Mucosa of gallbladder (tissue), 1 donor: ENCODE measurements around the gene ARHGAP21. TPM values are rescaled to one million over a fixed set of nuclear protein-coding genes. Genes with fewer than 3 reads are reported as not detected.
"Not testable (repeated sequence)": the region's sequence is repeated elsewhere in the genome, so short reads cannot be mapped to it uniquely, and the experiment has no call there.

Experiments
- DNase-seq: peaks from one replicate; pipeline ENCODE4 v3.0.0-alpha.2; 2020; ENCODE audit warnings: low spot score
- total RNA-seq: library from RNA; stranded (reverse); gene quantifications from one replicate; pipeline ENCODE4 v1.2.1, GENCODE V29; 2021
- donor health status: DM: no; HTN: no; CAD: no.

ARHGAP21 gene
- total RNA-seq, 1 donor from 2014 or later: 94.3 TPM

DNA sequence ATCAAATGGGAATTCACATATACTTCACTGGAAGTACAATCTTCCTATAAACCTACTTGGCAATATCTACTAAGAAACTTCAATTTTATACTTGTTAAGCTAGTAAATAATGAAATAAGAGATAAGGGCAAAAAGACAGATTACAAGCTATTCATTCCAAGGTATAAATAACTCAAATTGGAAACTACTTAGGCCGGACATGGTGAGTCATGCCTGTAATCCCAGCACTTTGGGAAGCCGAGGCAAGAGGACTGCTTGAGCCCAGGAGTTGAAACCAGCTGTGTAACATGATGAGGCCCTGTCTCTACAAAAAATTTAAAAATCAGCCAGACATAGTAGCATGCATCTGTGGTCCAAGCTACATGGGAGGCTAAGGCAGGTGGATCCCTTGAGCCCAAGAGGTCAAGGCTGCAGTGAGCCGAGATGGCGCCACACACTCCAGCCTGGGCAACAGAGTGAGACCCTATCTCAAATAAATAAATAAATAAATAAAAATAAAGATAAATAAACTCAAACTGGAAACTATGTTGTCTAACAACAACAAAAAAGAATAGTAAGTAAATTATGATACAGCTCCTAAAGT, 37.6 kb downstream of the ARHGAP21 start:
- DNase-seq: no peak

DNA sequence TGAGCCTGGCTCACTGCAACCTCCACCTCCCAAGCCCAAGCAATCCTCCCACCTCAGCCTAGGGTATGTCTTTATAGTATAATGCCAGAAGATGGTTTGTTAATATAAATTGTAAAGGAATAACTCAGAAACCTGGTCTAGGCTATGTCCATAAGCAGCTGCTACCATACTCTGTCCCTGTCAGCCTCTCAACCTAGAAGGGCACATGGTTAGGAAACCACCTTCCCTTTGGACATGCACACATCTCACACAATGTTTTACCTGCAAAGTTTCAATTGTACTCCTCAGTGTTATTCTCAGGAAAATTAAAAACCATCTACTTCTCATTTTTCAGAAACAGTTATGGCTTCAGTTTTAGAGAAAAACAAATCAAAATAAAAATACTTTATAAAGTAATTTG, 40.1 kb downstream of the ARHGAP21 start:
- no peak for DNase-seq

DNA sequence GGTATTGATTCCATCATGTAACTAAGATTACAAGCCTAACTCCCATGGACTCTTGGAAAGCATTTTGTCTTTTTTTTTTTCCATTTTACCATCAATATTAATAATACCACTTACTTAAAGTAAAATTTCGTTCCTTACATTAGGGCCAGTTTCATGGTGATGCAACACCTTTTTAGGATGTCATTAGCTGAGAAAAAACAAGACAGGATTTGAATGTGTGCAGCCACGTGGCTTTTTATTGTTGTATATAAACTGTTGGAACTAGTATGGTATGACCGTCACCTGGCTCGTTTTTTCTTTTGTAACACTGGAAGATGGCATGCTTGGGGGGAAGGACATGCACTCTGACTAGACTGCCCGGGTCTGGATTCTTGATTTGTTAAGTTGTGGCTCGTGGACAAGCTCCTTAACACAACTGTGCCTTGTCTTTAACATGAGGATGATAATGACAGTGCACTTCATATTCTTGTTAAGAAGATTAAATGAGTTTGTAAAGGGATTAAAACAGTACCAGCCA, 42.1 kb downstream of the ARHGAP21 start:
- no peak for DNase-seq

DNA sequence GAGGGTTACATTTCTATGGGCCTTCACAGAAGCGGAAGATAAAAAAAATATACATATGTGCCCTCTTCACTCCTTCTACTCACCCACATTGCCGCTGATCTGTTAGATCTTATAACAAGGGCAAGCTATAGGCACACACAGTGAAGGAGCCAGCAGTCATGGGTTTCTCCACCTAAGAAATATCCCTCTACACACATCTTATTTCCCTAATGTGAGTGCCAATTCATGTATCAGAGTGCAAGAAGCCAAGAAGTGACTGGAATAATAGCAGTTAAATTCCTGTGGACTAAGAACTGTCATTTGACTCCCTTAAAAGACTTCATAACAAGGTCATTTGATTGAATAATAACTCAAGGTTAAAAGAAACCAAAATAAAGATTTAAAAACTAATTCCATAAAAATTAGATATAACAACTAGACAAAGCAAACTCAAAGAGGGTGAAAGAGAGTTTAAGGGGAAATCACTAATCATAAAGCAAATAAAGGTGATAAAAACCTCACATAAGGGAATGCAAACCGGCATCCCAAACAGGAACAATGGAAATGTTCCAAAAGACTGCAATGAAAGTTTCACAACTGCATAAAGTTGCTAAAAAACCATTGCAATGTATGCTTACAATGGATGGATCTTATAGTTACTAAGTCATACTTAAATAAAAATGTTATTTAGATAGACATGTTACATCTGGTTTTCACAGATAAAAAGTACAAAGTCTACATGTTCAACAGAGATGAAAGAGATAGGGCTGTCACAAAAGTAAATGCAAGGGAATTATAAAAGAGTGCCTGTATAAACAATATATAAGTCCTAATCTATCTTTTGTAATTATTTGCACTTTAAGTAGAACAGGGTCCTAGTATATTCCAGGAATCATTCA, 42.8 kb downstream of the ARHGAP21 start:
- no peak for DNase-seq

DNA sequence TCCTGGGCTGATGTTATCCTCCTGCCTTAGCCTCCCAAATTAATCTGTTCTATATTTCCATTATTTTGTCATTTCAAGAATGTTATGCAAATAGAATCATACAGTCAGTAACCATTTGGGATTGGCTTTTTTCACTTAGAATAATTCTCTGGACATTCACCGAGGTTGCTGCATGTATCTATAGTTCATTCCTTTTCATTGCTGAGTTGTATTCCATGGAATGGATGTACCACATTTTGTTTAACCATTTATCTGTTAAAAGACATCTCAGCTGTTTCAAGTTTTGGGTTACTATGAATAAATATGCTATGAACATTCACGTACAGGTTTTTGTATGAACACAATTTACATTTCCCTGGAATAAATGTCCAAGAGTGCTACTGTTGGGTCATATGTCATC, 44.9 kb downstream of the ARHGAP21 start:
- DNase-seq: no peak

DNA sequence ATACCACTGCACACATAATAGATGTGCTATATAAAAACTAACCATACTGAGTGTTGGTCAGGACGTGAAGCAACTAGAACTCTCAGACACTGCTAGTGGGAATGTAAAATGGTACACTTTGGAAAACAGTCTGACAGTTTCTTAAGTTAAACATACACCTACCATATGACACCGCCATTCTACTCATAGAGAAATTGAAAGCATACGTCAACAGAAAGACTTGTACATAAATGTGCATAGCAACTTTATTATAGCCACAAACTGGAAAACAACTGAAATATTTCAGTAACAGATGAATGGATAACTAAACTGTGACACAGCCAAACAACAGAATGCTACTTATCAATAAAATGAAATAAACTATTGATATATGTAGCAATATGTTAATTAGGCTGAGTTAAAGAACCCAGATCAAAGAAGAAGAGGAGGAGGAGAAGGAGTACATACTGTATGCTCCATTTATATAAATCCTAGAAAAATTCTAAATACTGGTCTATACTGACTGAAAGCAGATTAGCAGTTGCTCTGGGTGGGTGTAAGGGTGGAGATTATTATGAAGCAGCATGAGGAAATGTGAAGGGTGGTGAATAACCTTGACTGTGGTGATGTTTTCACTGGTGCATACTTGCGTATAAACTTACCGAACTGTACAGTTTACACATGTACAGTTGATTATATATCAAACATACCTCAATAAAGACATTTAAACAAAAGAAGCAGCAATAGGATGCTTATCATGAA, 48.6 kb downstream of the ARHGAP21 start:
- DNase-seq: no peak

DNA sequence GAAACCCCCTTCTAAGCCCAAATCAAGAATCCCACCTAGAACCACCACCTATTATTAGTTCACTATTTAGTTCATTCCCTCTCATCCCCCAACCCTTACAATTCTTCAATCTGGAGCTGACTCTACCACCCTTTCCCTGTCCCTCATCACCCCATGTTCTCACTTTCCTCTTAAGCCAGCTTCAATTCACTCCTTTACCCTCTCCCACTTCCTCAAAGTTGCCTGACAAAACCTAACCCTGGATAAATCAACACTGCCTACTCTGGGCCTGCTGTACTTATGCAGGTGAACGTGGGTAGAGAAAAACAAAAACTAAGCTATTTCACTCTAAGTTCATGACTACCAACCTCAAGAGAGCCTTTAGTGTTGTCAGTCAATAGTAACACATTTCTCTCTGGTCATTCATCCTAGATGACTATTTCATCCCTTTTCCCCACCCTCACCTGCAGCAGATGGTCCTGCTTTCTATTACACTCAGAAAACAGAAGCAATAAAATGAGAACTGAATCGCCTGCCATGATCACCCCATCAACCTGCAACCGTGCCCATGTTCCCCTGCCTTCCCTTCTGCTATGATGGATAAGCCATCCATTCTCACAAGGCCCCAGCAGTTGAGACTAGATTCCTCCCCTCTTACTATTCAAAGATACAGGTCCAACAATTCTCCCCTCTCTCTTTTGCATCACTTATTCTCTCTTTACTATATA, 52.6 kb downstream of the ARHGAP21 start:
- no peak for DNase-seq

DNA sequence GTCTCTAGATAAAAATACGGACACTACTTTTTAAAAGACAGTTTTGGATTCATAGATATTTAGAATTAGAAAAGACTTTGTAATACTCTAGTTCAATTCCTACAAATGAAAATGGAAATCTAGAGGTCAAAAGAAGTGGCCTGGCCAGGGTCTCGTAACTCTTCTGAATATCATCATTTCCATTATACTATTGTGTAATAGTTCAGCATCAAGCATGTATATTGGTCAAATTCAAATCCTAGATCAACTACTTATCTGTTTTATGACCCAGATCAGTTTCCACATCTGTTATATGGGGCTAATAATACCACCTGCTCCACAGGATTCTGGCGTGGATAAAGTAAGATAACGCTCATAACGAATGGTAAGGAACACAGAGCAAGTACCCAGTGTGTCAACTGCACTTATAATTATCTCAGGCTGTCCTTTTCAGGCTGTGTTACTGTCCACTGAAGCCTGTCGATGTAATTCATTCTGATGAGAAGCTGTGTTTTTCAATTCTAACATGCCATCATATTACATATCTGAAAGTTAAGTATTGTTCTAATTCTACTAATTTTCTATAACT, 54.3 kb downstream of the ARHGAP21 start:
- no peak for DNase-seq

DNA sequence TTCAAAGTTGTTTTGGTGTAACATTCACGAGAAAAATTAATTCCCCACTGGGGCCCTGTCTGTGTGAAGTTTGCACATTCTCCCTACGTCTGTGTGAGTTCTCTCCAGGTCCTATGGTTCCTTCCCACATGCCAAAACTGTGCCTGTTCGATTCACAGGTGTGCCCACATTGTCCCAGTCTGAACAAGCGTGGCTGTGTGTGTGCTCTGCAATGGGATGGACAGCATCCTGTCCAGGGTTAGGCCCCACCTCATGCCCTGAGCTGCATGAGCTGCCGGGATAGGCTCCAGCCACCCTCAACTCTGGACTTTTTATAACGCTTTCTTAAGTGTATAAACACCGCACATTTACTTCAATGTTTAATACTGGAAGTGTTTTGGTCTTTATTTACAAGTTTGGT, 55.4 kb downstream of the ARHGAP21 start:
- DNase-seq: no peak

DNA sequence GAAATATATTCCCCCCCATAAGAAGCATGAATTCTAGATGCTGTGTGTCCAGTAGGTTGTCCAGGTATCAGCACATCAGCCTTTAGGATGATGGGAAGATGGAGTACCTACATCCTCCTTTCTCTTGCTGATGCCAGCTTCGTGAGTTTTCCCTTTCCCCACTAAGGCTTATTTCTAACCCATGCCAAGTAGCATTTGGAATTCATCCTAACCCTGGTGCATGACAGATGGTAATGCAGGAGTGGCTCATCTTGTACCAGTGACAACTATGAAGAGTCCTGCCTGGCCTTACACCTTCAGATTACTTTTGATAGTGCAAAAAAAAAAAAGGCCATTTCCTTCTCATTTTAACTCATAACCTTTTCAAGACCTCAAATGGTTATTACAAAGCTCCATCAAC, 58.7 kb downstream of the ARHGAP21 start:
- DNase-seq: no peak

DNA sequence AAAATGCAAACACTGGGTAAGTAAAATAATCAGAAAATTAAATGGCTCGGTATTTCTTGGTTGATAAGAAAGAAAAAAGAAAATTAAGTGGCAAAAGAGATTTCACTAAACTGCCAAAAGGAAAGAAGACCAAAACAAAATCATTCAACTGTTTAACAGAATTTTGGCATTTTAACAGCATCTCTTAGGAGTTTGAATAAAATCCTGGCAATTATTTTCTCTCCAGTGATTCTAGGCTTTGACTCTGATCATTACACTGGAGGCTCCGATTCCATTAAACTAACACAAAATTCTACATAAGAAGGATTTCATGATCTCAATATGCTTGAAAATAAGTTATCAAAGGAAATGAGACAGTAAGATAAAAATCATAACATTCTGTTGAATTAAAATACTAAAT, 62.3 kb downstream of the ARHGAP21 start:
- no peak for DNase-seq

DNA sequence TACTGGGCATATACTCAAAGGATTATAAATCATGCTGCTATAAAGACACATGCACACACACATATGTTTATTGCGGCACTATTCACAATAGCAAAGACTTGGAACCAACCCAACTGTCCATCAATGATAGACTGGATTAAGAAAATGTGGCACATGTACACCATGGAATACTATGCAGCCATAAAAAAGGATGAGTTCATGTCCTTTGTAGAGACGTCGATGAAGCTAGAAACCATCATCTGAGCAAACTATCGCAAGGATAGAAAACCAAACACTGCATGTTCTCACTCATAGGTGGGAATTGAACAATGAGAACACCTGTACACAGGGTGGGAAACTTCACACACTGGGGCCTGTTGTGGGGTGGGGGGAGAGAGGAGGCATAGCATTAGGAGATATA, 65.4 kb downstream of the ARHGAP21 start:
- DNase-seq: not testable (repeated sequence)

DNA sequence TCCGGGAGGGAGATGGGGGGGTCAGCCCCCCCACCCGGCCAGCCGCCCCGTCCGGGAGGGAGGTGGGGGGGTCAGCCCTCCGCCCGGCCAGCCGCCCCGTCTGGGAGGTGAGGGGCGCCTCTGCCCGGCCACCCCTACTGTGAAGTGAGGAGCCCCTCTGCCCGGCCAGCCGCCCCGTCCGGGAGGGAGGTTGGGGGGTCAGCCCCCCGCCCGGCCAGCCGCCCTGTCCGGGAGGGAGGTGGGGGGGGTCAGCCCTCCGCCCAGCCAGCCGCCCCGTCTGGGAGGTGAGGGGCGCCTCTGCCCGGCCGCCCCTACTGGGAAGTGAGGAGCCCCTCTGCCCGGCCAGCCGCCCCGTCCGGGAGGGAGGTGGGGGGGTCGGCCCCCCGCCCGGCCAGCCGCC, 67.4 kb downstream of the ARHGAP21 start:
- not testable (repeated sequence) for DNase-seq

DNA sequence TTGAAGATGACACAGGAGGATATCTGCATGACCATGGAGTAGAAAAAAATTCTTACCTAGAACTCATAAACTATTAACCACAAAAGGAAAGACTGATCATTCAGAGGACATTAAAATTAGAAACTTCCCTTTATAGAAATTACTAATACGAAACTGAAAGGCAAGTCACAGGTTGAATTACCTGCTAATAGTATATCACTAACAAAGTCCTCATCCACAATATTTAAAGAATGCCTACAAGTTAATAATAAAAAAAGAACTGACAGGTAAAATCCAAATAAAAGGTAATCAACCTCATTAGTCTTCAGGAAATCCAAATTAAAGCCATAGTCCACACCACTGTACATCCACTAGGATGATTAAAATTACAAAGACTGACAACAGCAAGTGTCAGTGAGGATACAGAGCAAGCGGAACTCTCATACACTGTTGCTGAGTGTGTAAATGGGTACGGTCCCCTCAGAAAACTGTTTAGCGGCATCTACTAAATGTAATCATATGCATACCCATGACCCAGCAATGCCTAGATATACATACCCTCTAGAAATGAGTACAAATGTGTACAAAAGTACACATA, 71.2 kb downstream of the ARHGAP21 start:
- DNase-seq: no peak

DNA sequence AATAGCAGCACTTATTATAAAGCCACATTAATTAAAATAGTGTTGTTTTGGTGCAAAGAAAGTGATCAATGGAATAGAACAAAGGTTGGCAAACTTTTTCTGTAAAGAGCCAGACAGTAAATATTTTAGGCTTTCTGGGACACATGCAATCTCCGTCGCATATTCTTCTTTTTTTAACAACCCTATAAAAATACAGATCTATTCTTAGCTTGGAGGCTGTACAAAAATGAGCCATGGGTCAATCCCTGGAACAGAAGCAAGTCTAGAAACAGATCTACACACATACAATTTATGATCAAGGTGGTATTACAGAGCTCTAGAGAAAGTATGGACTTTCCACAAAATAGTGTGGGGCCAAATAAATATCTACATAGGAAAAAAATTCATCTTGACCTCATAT, 71.8 kb downstream of the ARHGAP21 start:
- DNase-seq: no peak

DNA sequence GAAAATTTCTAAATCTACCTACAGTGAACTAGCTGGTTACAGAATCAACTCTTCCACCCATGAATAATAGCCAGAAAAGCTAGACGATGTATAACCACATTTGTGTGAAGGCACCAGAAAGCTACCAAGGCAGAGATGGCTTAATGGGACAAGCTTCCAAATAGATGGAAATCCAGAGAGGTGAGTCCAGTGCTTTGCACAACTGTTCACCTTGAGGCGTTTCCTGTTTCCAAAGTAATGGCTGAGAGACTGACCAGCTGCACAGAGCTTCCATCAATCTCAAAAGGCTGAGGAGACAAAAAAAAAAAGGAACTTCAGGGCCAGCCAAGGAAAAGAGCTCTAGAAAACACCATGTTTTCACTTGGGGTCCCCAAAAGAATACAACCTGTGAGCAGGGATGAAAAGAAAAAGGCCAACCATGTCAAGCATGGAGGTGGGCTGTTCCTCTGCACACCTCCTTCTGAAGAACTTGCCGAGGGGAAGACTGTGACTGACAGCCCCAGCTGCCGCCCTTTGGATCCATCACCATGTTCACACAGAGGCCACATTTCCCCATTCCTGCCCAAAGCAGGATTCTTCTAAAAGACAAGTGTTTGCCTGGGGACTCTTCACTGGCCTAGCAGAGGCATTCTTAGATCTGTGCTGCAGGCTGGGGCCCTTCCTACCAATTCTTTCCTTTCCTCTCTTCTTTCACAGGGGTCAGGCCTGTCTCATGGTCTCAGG, 72.9 kb downstream of the ARHGAP21 start:
- no peak for DNase-seq

DNA sequence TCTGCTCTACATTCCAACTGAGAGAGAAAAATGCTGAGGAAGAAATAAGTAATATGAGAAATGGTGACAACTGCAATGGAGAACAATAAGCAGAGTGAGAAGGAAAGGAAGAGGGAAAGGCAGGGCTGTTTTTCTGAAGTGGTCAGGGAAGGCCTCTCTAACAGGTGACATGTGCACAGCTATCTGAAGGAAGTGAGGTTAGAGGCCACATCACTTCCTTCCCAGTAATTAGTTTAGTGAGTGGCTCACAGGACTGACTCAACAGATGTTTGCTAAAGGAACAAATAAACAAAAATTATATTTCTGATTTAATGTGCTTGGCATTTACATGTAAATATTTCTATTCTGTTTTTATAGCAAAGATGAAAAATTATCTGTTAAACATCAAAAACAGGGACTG, 77.9 kb downstream of the ARHGAP21 start:
- DNase-seq: no peak

DNA sequence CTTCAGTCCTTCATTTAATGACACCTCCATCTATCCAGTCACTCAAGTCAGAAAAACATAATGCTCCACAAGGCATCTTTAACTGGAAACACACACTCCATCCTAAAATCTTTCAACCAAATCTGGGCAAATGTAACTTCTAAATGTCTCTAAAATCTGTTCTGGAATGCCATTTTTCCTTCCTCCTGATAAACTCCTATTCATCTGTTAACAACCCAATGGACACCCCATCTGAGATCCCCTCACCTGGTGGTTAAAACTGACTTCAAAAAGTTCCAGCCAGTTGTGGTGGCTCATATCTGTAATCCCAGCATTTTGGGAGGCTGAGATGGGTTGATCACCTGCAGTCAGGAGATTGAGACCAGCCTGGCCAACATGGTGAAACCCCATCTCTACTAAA, 78.7 kb downstream of the ARHGAP21 start:
- no peak for DNase-seq

DNA sequence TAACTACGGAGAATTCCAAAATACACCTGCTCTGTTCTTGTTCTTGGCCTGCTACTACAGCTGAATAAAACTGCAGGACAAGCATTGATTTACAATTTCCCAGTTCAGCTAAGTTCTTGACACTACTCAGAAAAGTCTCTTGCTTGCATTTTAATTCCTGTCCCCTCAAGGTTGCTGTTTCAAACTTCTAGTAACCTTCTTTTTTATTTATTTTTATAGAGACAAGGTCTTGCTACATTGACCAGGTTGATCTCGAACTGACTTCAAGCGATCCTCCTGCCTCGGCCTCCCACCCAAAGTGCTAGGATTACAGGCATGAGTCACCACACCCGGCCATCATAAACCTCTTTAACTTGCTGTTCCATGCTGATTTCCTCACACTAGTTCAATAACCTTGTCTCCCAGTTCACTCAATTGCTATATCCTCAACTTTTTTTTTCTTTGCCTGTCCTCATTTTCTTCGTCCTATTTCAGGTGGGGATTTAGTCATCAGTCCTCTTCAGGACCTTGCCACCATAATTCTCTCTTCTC, 79.9 kb downstream of the ARHGAP21 start:
- no peak for DNase-seq
